GM12865 (cell line): ENCODE data around the gene TAF10.

ENCODE experiments used
- DNase-seq: peaks from one replicate; pipeline ENCODE4 v3.0.0; 2010; ENCODE audit warnings: low read depth
- H3K4me3 ChIP-seq: 2 replicates; pipeline ENCODE4 v1.5.1; 2011; ENCODE audit warnings: mild to moderate bottlenecking, low read depth, low read length, control low read depth
- CTCF ChIP-seq: IDR thresholded peaks from 2 replicates; pipeline ENCODE4 v1.5.1; 2011; ENCODE audit warnings: low read length, control low read depth, low read depth, inconsistent platforms; ENCODE audit not compliant: insufficient read depth; ENCODE audit errors: missing control alignments

Gene TAF10

GRCh38 chr11:6629573-6629891 lies 17.5 kb upstream of the TAF10 start:
- TF ChIP-seq CTCF, result no peak
- DNase-seq, result no peak
- no peak overlapping the region for H3K4me3 ChIP-seq

- TF ChIP-seq CTCF, result no peak
- no peak for DNase-seq
- H3K4me3 ChIP-seq, result no peak overlapping the region
Observed at GRCh38 chr11:6628526-6628925, 16.5 kb upstream of the TAF10 start.

GRCh38 chr11:6627762-6628241 lies 15.8 kb upstream of the TAF10 start:
- no peak for TF ChIP-seq CTCF
- H3K4me3 ChIP-seq, result no peak overlapping the region; the same call in 1 of the 2 replicates
- peak; percentile 34 for DNase-seq

DNA sequence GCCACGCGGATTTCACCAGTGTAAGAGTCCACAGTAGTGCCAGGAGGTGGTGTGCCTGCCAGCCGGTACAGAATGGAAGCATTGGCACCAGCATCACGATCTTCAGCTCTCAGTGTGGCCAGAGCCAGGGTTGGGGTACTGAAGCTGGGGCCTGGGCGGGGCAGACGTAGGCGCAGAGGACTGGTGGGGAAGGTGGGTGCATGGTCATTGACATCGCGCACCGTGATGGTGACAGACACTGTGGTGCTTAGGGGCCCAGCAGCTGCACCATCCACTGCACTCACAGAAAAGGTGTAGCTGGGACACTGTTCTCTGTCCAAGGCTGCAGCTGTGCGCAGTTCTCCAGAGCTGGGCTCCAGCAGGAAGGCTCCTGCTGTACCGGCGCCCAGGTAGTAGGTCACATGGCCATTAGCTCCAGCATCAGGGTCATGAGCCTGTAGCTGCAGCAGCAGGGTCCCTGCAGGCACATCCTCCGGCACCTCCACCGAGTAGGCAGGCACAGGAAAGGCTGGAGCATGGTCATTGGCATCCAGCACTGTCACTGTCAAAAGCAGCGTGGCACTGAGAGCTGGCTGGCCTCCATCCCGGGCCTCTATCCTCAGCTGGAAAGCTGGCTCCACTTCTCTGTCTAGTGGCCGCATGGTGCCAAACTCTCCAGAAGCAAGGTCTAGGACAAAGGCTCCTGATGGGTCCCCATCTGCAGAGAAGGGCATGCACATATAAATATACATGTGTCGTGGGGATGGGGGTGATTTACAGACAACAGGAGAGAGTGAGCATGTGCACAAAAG lies 15.2 kb upstream of the TAF10 start:
- TF ChIP-seq CTCF, result no peak
- DNase-seq, result no peak
- H3K4me3 ChIP-seq, result no peak overlapping the region

GRCh38 chr11:6625832-6626420 lies 13.9 kb upstream of the TAF10 start:
- no peak for TF ChIP-seq CTCF
- no peak for DNase-seq
- no peak overlapping the region for H3K4me3 ChIP-seq

GRCh38 chr11:6625156-6625831 lies 13.3 kb upstream of the TAF10 start:
- DNase-seq, result no peak
- H3K4me3 ChIP-seq, result no peak overlapping the region
- no peak for TF ChIP-seq CTCF
